B cell (primary cell): ENCODE measurements around the gene LRRC10B. TPM values are rescaled to one million over a fixed set of nuclear protein-coding genes. Genes with fewer than 3 reads are reported as not detected.

Experiments used
- ATAC-seq: fragments of 200-7000 bp; cut with Tn5 transposase; one replicate; pipeline ENCODE4 v1.10.0; 2021; ENCODE audit warnings: low read depth, mild to moderate bottlenecking, moderate number of reproducible peaks, moderate library complexity
- CTCF ChIA-PET: fragments of 350-600 bp; sonication (Branson Sonifier 250); formaldehyde crosslinking; loops from one replicate; lab custom pipeline; 2021; ENCODE audit warnings: antibody characterized with exemption, inconsistent platforms; lab: Charles Lee
- POLR2A ChIA-PET: fragments of 350-600 bp; sonication (Branson Sonifier 250); formaldehyde crosslinking; loops from one replicate; lab custom pipeline; 2021; ENCODE audit warnings: antibody characterized with exemption; lab: Charles Lee
- DNase-seq: peaks from one replicate; pipeline ENCODE4 v3.0.0; 2013
- H2AFZ ChIP-seq: 2 replicates; pipeline ENCODE4 v1.6.1; 2012; ENCODE audit warnings: mild to moderate bottlenecking, low read depth, low read length; ENCODE audit not compliant: insufficient read depth, poor library complexity, severe bottlenecking
- H3K27ac ChIP-seq, 2 donors: 1 replicate in 1 of 2; 2 replicates in 1 of 2; pipeline ENCODE4 v1.5.1; 2012 to 2013; ENCODE audit warnings: low read length in 2 of 2, mild to moderate bottlenecking in 2 of 2, moderate library complexity in 1 of 2
- H3K27me3 ChIP-seq, 4 experiments: fragments of 200-600 bp in 1 of 4; sonication (generic) in 1 of 4; replicated peaks in 1 of 4; 1 replicate in 2 of 4; 2 replicates in 2 of 4; pipeline versions ENCODE4 v1.6.1 to v1.7.0; 2013 to 2016; ENCODE audit warnings: low read length in 3 of 4, mild to moderate bottlenecking in 2 of 4, mixed read lengths in 1 of 4, moderate library complexity in 1 of 4; ENCODE audit not compliant: insufficient read depth in 4 of 4, control insufficient read depth in 3 of 4; ENCODE audit errors: control extremely low read depth in 1 of 4
- H3K36me3 ChIP-seq, 2 experiments: replicated peaks in 1 of 2; 1 replicate in 1 of 2; 2 replicates in 1 of 2; pipeline versions ENCODE4 v1.6.1 to v1.7.1; 2013; ENCODE audit warnings: low read length in 1 of 2; ENCODE audit not compliant: insufficient read depth in 2 of 2, control insufficient read depth in 1 of 2; ENCODE audit errors: control extremely low read depth in 1 of 2, extremely low read depth in 1 of 2
- H3K4me1 ChIP-seq, 2 donors: fragments of 200-600 bp in 1 of 2; sonication (generic) in 1 of 2; 1 replicate in 1 of 2; 2 replicates in 1 of 2; pipeline versions ENCODE4 v1.5.1 to v1.6.1; 2013 to 2017; ENCODE audit warnings: low read length in 2 of 2; ENCODE audit not compliant: control insufficient read depth in 2 of 2, insufficient read depth in 2 of 2
- H3K4me2 ChIP-seq: replicated peaks from 2 replicates; pipeline ENCODE3; 2012; ENCODE audit warnings: mild to moderate bottlenecking, low read depth, low read length; ENCODE audit not compliant: poor library complexity, severe bottlenecking
- H3K4me3 ChIP-seq, 5 experiments: fragments of 200-600 bp in 1 of 5; sonication (generic) in 1 of 5; 1 replicate in 3 of 5; 2 replicates in 2 of 5; pipeline versions ENCODE4 v1.5.1 to v1.7.0; 2011 to 2016; ENCODE audit warnings: low read length in 4 of 5, mild to moderate bottlenecking in 4 of 5, low read depth in 2 of 5, control low read depth in 1 of 5, moderate library complexity in 1 of 5; ENCODE audit not compliant: insufficient read depth in 1 of 5; ENCODE audit errors: control extremely low read depth in 1 of 5, extremely low read depth in 1 of 5
- H3K79me2 ChIP-seq: fragments of 200-600 bp; sonication (generic); one replicate; pipeline ENCODE4 v1.6.0; 2016; ENCODE audit warnings: low read length; ENCODE audit not compliant: control insufficient read depth, insufficient read depth
- H3K9ac ChIP-seq: fragments of 200-600 bp; sonication (generic); 2 replicates; pipeline ENCODE4 v1.6.1; 2017; ENCODE audit warnings: mild to moderate bottlenecking, low read length, moderate library complexity
- H3K9me3 ChIP-seq, 3 donors: one replicate each; pipeline versions ENCODE4 v1.6.1 to v1.7.1; 2013; ENCODE audit warnings: low read length in 2 of 3; ENCODE audit not compliant: control insufficient read depth in 2 of 3, insufficient read depth in 1 of 3; ENCODE audit errors: control extremely low read depth in 1 of 3
- H4K20me1 ChIP-seq: 2 replicates; pipeline ENCODE4 v1.6.0; 2012; ENCODE audit warnings: mild to moderate bottlenecking, low read length; ENCODE audit not compliant: insufficient read depth, control insufficient read depth, poor library complexity, severe bottlenecking
- H3K27ac Mint-ChIP-seq: one replicate; pipeline ENCODE4 v1.8.0; 2021; ENCODE audit warnings: mixed read lengths
- H3K27me3 Mint-ChIP-seq: one replicate; pipeline ENCODE4 v1.8.0; 2021; ENCODE audit warnings: mixed read lengths
- H3K4me1 Mint-ChIP-seq: one replicate; pipeline ENCODE4 v1.8.0; 2021; ENCODE audit warnings: mixed read lengths
- H3K4me3 Mint-ChIP-seq: one replicate; pipeline ENCODE4 v1.8.0; 2021; ENCODE audit warnings: mixed read lengths
- H3K9me3 Mint-ChIP-seq: one replicate; pipeline ENCODE4 v1.8.0; 2022; ENCODE audit warnings: mixed read lengths; ENCODE audit not compliant: insufficient read depth
- EZH2 ChIP-seq: IDR thresholded peaks from 2 replicates; pipeline ENCODE4 v1.6.1; 2012; ENCODE audit warnings: borderline replicate concordance, low read depth, mild to moderate bottlenecking, moderate library complexity, low read length; ENCODE audit not compliant: insufficient read depth, poor library complexity, severe bottlenecking
- WGBS: methylation state at CpG from one replicate; pipeline ENCODE4 v1.1.5; 2013; ENCODE audit warnings: missing lambda C conversion rate; ENCODE audit not compliant: insufficient coverage; 5-methylcytosine and 5-hydroxymethylcytosine counted together
- intact Hi-C: fragments of 100-400 bp; cut with micrococcal nuclease; formaldehyde crosslinking; loops from one replicate; pipeline ENCODE4 v1.10.0; 2022
- polyA plus RNA-seq: library from polyadenylated mRNA; depleted of rRNA; stranded (reverse); fragments of >200 nt; gene quantifications from 2 replicates; pipeline ENCODE4 v1.2.3, GENCODE V29; 2012
- total RNA-seq, 2 donors: library from RNA; stranded (reverse); fragments of 120-200 nt in 1 of 2; gene quantifications; 1 replicate in 1 of 2; 2 replicates in 1 of 2; pipeline versions ENCODE4 v1.2.3 to v1.2.4, GENCODE V29; 2013 to 2022
- TF ChIP-seq, protein P1 (sequence below): fragments of 200-600 bp; IDR thresholded peaks from one replicate; pipeline ENCODE4 v1.8.0; 2022; ENCODE audit warnings: antibody characterized with exemption, mild to moderate bottlenecking

LRRC10B gene
- total and polyA plus RNA-seq, 2 donors (not counting 1 experiment from before 2014, with no cell fraction given) = 0.15 TPM; not detected in 1

DNA sequence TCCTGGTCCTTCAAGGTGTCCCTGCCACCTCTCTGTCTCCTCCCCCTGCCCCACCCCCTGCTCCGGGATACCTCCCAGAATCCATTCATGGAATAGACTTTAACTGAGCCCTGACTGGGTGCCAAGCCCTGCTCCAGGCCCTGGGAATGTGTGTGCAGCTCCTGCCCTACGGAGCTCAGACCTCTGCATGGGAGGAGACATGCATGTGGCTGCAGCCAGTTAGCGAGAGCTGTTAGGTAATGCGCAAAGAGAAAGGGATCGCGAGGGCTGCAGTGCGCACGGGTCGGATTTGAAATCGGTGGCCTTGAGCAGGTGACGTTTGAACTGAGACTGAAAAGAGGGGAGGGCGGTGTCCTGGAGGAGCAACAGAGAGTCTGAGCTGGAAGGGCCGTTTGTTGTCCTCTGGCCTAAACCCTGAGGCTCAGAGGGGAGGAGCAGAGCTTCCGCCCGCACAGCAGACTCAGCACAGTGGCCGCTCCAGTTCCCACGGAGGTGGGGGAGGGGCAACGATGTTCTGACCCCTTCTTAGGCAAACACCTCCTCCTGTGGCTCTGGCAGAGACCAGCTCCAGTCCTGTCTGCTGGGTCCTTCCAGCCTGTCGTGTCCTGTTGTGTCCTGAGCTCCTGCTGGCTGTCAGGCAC lies 19.8 kb upstream of the LRRC10B start:
- TF ChIP-seq, protein P1, sequence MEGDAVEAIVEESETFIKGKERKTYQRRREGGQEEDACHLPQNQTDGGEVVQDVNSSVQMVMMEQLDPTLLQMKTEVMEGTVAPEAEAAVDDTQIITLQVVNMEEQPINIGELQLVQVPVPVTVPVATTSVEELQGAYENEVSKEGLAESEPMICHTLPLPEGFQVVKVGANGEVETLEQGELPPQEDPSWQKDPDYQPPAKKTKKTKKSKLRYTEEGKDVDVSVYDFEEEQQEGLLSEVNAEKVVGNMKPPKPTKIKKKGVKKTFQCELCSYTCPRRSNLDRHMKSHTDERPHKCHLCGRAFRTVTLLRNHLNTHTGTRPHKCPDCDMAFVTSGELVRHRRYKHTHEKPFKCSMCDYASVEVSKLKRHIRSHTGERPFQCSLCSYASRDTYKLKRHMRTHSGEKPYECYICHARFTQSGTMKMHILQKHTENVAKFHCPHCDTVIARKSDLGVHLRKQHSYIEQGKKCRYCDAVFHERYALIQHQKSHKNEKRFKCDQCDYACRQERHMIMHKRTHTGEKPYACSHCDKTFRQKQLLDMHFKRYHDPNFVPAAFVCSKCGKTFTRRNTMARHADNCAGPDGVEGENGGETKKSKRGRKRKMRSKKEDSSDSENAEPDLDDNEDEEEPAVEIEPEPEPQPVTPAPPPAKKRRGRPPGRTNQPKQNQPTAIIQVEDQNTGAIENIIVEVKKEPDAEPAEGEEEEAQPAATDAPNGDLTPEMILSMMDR = no peak
- no peak for TF ChIP-seq EZH2
- Histone ChIP-seq H3K27me3 (no peaks in the 10 kb centered on the region), H3K4me3 (no peak overlapping the region), H3K27ac (no peak overlapping the region), H3K36me3 (peaks cover 0 to 2% of the 10 kb centered on the region in 2 experiments), H3K4me1 (no peaks in the 10 kb centered on the region), H4K20me1 (no peaks in the 10 kb centered on the region), H3K9me3 (peaks cover 0 to 8% (median 1%) of the 10 kb centered on the region in 3 donors), H3K4me2 (no peak overlapping the region), H2AFZ (no peak overlapping the region), H3K79me2 (no peaks in the 10 kb centered on the region), H3K9ac (no peak overlapping the region)
- Mint-ChIP-seq H3K9me3 (no peaks in the 10 kb centered on the region), H3K27ac (no peak overlapping the region), H3K27me3 (peaks cover 7% of the 10 kb centered on the region), H3K4me3 (no peak overlapping the region), H3K4me1 (no peaks in the 10 kb centered on the region)
- ChIA-PET POLR2A (interaction anchor here (0.6 kb wide), 1 partner anchor 479 kb away, joined by 5 read pairs; the partner anchor contains the start of gene FTH1), CTCF (no interaction called here)
- DNase-seq = no peak
- ATAC-seq = no peak
- 79% methylated on average over 19 of the region's 19 CpGs for WGBS
- intact Hi-C loops = no loop called here
